Measurements from ENCODE around the gene DPH7.
A peak's percentile ranks its signal among the peaks of the same experiment; 100 is the strongest.

The DPH7 gene

GRCh38 chr9:137612741-137613142 lies 34.0 kb upstream of the DPH7 start:
- no peak overlapping the region for H3K4me3 ChIP-seq (ENCODE audit: low read length)
- no peak overlapping the region for H2AFZ ChIP-seq (ENCODE audit: low read depth, low read length)
- H3K4me1 ChIP-seq (ENCODE audit: low read length) = peaks cover 9% of the 10 kb centered on the region
- no peak overlapping the region for H3K9ac ChIP-seq (ENCODE audit: low read length)
- H4K20me1 ChIP-seq (ENCODE audit: insufficient read depth, low read length) = no peaks in the 10 kb centered on the region
- no peaks in the 10 kb centered on the region for H3K9me3 ChIP-seq (ENCODE audit: insufficient read depth, low read length)
- H3K27ac ChIP-seq (ENCODE audit: low read length) = no peak overlapping the region
- no peak for TF ChIP-seq EZH2phosphoT487 (IDR thresholded peaks at IDR 0.05; ENCODE audit: low read depth)
- H3K4me2 ChIP-seq (ENCODE audit: low read length) = no peak overlapping the region
- H3K36me3 ChIP-seq (replicated peaks; ENCODE audit: low read depth, low read length) = peaks cover 23% of the 10 kb centered on the region
- no peaks in the 10 kb centered on the region for H3K27me3 ChIP-seq (ENCODE audit: low read depth, low read length)
- H3K79me2 ChIP-seq (ENCODE audit: low read length) = peaks cover 16% of the 10 kb centered on the region

DNA sequence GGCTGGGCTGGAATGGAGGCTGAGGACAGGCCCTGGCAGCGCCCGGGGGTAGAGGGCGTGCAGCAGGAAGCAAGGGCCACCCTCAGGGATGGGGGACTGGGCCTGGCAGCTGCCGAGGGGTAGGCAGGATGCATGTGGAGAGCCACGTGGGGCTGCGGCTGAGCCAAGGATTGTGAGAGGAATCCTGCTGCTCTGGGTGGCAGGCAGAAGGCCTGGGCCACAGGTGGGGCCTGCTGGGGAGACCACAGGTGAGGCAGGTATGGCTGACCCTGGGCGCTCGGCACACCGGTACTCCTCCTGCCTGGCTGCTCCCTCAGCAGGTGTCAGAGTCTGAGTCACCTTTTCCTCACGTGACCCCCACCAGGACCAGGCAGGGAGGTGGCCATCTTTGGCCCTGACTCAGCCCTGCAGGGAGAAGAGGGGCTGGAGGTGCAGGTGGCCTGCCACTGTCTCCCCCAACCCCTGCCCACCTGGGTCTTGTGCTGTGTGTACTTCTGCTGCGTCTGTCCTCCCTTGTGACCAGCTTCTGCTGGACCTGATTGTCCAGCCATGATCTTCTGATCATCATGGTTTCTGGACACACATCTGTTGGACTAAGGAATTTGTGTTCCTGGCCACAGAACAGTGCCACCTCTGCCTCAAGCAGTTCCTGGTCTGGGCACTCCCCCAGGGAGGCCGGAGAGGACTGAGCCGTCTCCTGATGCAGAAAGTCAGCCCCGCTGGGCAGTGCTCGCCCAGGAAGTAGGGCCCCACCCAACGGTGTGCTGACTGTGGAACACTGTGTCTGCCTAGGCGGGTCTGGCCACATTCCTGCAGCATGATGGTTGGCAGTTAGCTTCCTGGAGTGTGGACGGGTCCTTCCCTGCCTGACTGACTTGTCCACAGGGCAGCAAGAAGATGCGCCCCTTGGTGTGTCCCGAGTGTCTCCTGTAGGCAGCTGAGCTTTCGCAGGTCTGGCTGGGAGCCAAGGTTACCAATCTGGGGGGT lies 33.2 kb upstream of the DPH7 start:
- peaks cover 6% of the 10 kb centered on the region for H3K4me1 ChIP-seq (ENCODE audit: low read length)
- no peak overlapping the region for H3K4me3 ChIP-seq (ENCODE audit: low read length)
- TF ChIP-seq CTCF (IDR thresholded peaks at IDR 0.05; ENCODE audit: low read depth, low read length) (no peak), EZH2phosphoT487 (IDR thresholded peaks at IDR 0.05; ENCODE audit: low read depth) (no peak)
- H2AFZ ChIP-seq (ENCODE audit: low read depth, low read length) = no peak overlapping the region
- H3K27me3 ChIP-seq (ENCODE audit: low read depth, low read length) = no peaks in the 10 kb centered on the region
- no peaks in the 10 kb centered on the region; the same call in 1 of the 2 replicates for H4K20me1 ChIP-seq (ENCODE audit: insufficient read depth, low read length)
- peaks cover 23% of the 10 kb centered on the region for H3K36me3 ChIP-seq (replicated peaks; ENCODE audit: low read depth, low read length)
- H3K27ac ChIP-seq (ENCODE audit: low read length) = no peak overlapping the region
- no peaks in the 10 kb centered on the region for H3K9me3 ChIP-seq (ENCODE audit: insufficient read depth, low read length)
- no peak overlapping the region for H3K9ac ChIP-seq (ENCODE audit: low read length)
- peaks cover 8% of the 10 kb centered on the region for H3K79me2 ChIP-seq (ENCODE audit: low read length)
- no peak overlapping the region for H3K4me2 ChIP-seq (ENCODE audit: low read length)

DNA sequence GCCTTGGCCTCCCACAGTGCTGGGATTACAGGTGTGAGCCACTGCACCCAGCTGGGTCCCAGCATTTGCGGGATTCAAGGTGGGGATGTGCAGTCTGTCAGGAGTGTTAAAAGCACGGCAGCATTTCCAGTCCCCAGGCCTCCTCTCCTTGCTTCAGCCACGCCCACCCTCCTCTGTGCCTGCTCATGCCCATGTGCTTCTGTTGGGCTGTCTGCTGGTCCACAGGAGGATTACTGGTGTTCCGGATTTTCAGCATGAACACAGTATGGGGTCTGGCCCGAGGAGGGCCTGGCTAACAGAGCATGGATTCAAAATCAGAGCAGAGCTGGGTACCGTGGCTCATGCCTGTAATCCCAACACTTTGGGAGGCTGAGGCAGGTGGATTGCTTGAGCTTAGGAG lies 32.2 kb upstream of the DPH7 start:
- Histone ChIP-seq H4K20me1 (ENCODE audit: insufficient read depth, low read length) (no peaks in the 10 kb centered on the region; the same call in 1 of the 2 replicates), H3K4me2 (ENCODE audit: low read length) (no peak overlapping the region), H3K79me2 (ENCODE audit: low read length) (peaks cover 4% of the 10 kb centered on the region; the same call in 1 of the 2 replicates), H3K4me1 (ENCODE audit: low read length) (peaks cover 13% of the 10 kb centered on the region), H3K9me3 (ENCODE audit: insufficient read depth, low read length) (no peaks in the 10 kb centered on the region), H3K9ac (ENCODE audit: low read length) (no peak overlapping the region), H3K27me3 (ENCODE audit: low read depth, low read length) (no peaks in the 10 kb centered on the region; the same call in 1 of the 2 replicates), H3K4me3 (ENCODE audit: low read length) (no peak overlapping the region), H3K36me3 (replicated peaks; ENCODE audit: low read depth, low read length) (peaks cover 17% of the 10 kb centered on the region), H2AFZ (ENCODE audit: low read depth, low read length) (no peak overlapping the region), H3K27ac (ENCODE audit: low read length) (no peak overlapping the region)
- TF ChIP-seq CTCF (IDR thresholded peaks at IDR 0.05; ENCODE audit: low read depth, low read length) (no peak), EZH2phosphoT487 (IDR thresholded peaks at IDR 0.05; ENCODE audit: low read depth) (no peak)

DNA sequence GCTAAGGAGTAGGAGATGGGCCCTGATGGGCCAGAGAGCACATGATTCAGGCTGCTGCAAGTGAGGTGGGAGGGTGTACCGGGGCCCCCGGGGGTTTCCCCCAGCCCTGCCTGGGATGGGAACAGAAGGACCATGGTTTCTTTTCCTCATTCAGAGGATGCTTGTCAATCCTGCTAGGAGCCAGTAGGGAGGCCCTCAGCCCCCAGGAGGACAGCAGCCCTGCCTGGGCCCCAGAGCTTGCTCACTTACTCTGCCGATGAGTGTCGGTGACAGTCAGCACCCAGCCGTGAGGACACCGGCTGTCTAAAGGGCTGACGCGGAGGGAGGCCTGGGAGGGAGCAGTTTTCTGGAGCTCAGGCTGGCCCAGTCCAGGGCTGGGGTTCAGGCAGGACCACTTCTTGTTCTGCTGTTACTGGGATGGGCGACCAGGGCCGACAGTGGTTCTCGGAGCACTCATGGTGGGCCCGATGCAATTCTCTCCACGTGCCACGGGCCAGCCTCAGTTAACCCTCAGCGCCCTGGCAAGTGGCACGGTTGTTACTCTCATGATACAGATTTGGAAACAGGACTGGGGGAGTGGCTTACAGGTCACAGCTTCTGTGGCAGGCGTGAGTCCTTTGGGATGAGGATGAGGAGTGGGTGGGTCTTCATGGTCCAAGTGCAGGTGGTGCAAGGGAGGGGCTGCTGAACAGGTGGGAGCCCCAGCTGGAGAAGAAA lies 28.6 kb upstream of the DPH7 start:
- peak overlapping the region; percentile 93; the same call in 1 of the 2 replicates for H3K4me3 ChIP-seq (ENCODE audit: low read length)
- H4K20me1 ChIP-seq (ENCODE audit: insufficient read depth, low read length) = no peaks in the 10 kb centered on the region; the same call in 1 of the 2 replicates
- H2AFZ ChIP-seq (ENCODE audit: low read depth, low read length) = no peak overlapping the region
- no peaks in the 10 kb centered on the region; the same call in 1 of the 2 replicates for H3K27me3 ChIP-seq (ENCODE audit: low read depth, low read length)
- H3K27ac ChIP-seq (ENCODE audit: low read length) = no peak overlapping the region
- TF ChIP-seq CTCF (IDR thresholded peaks at IDR 0.05; ENCODE audit: low read depth, low read length) = no peak
- no peak for TF ChIP-seq EZH2phosphoT487 (IDR thresholded peaks at IDR 0.05; ENCODE audit: low read depth)
- peak overlapping the region; percentile 88 for H3K4me2 ChIP-seq (ENCODE audit: low read length)
- H3K4me1 ChIP-seq (ENCODE audit: low read length) = peaks cover 25% of the 10 kb centered on the region
- no peaks in the 10 kb centered on the region for H3K36me3 ChIP-seq (replicated peaks; ENCODE audit: low read depth, low read length)
- no peak overlapping the region for H3K9ac ChIP-seq (ENCODE audit: low read length)
- H3K9me3 ChIP-seq (ENCODE audit: insufficient read depth, low read length) = no peaks in the 10 kb centered on the region
- peaks cover 4% of the 10 kb centered on the region; the same call in 1 of the 2 replicates for H3K79me2 ChIP-seq (ENCODE audit: low read length)
